K562 (cell line): Measurements from ENCODE around the gene ADAMTS6. TPM values are rescaled to one million over a fixed set of nuclear protein-coding genes. Genes with fewer than 3 reads are reported as not detected.

ENCODE experiments used
- ATAC-seq: fragments of 200-7000 bp; cut with Tn5 transposase; 3 replicates; pipeline ENCODE4 v1.9.1; 2020; ENCODE audit warnings: moderate library complexity
- BruUV-seq: library from RNA; stranded (reverse); fragments of 400-500 nt; replicated peaks from 2 replicates; lab custom pipeline; 2021; lab: Mats Ljungman, UMichigan
- CTCF ChIA-PET: fragments of 300-600 bp; formaldehyde crosslinking; extraction: SDS; loops from one replicate; lab custom pipeline; 2021; ENCODE audit warnings: low intra/inter-chr PET ratio; lab: Yijun Ruan, JAX
- POLR2A ChIA-PET: fragments of 300-600, 350-650 bp; sonication (Branson Sonifier 250); formaldehyde crosslinking; extraction: SDS; loops from one replicate; lab custom pipeline; 2021; ENCODE audit warnings: antibody characterized with exemption, inconsistent platforms; lab: Yijun Ruan, JAX
- DNase-seq, 4 experiments: peaks; one replicate each; pipeline versions ENCODE4 v3.0.0 to v3.0.0-alpha.2; 2011 to 2018; ENCODE audit warnings: low spot score in 3 of 4, mixed read lengths in 3 of 4; ENCODE audit errors: extremely low read depth in 1 of 4
- FAIRE-seq: peaks from 2 replicates; lab custom pipeline; 2011; peaks lifted over from hg19 to GRCh38; lab: Jason Lieb, UNC
- H2AFZ ChIP-seq: 2 replicates; pipeline ENCODE4 v1.6.0; 2011; ENCODE audit warnings: low read depth, low read length, control low read depth, inconsistent platforms
- H3K27ac ChIP-seq: fragments of 200-600 bp; 3 replicates; pipeline ENCODE4 v1.8.0; 2011; ENCODE audit warnings: low read depth, mild to moderate bottlenecking, control low read depth, inconsistent platforms, low read length, moderate library complexity, mixed read lengths; ENCODE audit errors: extremely low read depth
- H3K27me3 ChIP-seq, 2 experiments: fragments of 300-600 bp in 1 of 2; 2 replicates in 1 of 2; 3 replicates in 1 of 2; pipeline versions ENCODE4 v1.6.0 to v1.8.0; 2011; ENCODE audit warnings: inconsistent platforms in 2 of 2, low read length in 2 of 2, mild to moderate bottlenecking in 1 of 2, mixed read lengths in 1 of 2, moderate library complexity in 1 of 2; ENCODE audit not compliant: control insufficient read depth in 2 of 2, insufficient read depth in 2 of 2
- H3K36me3 ChIP-seq: fragments of 300-600 bp; 3 replicates; pipeline ENCODE4 v1.8.0; 2011; ENCODE audit warnings: mild to moderate bottlenecking, low read length, inconsistent platforms; ENCODE audit not compliant: control insufficient read depth, insufficient read depth
- H3K4me1 ChIP-seq, 2 experiments: fragments of 200-600 bp in 1 of 2; replicated peaks in 1 of 2; 2 replicates in 1 of 2; 3 replicates in 1 of 2; pipeline versions ENCODE4 v1.5.1 to v1.8.0; 2011; ENCODE audit warnings: inconsistent platforms in 2 of 2, low read length in 2 of 2, mild to moderate bottlenecking in 1 of 2, mixed read lengths in 1 of 2, moderate library complexity in 1 of 2; ENCODE audit not compliant: control insufficient read depth in 2 of 2, insufficient read depth in 2 of 2
- H3K4me2 ChIP-seq: 2 replicates; pipeline ENCODE4 v1.6.1; 2011; ENCODE audit warnings: low read length, control low read depth, inconsistent platforms, mixed read lengths; ENCODE audit not compliant: insufficient read depth
- H3K4me3 ChIP-seq: fragments of 200-600 bp; sonication (generic), shearing (Covaris generic); 2 replicates; pipeline ENCODE4 v1.5.1; 2016; ENCODE audit warnings: control low read depth, inconsistent platforms
- H3K79me2 ChIP-seq: fragments of 200-600 bp; 3 replicates; pipeline ENCODE4 v1.8.0; 2011; ENCODE audit warnings: low read length, inconsistent platforms; ENCODE audit not compliant: control insufficient read depth, insufficient read depth
- H3K9ac ChIP-seq, 2 experiments: 2 replicates each; pipeline versions ENCODE4 v1.6.0 to v1.6.1; 2011; ENCODE audit warnings: low read depth in 2 of 2, low read length in 2 of 2, control low read depth in 1 of 2, inconsistent platforms in 1 of 2, mild to moderate bottlenecking in 1 of 2, mixed read lengths in 1 of 2; ENCODE audit not compliant: insufficient read depth in 1 of 2
- H3K9me1 ChIP-seq: one replicate; pipeline ENCODE4 v1.6.0; 2011; ENCODE audit warnings: inconsistent platforms, mild to moderate bottlenecking, low read length, moderate library complexity; ENCODE audit not compliant: control insufficient read depth, insufficient read depth
- H3K9me3 ChIP-seq: replicated peaks from 2 replicates; pipeline ENCODE4 v1.5.1; 2011; ENCODE audit warnings: low read depth, low read length, inconsistent platforms; ENCODE audit not compliant: control insufficient read depth, insufficient read depth
- H4K20me1 ChIP-seq: replicated peaks from 2 replicates; pipeline ENCODE4 v1.6.1; 2011; ENCODE audit warnings: low read length, inconsistent platforms, mixed read lengths; ENCODE audit not compliant: control insufficient read depth, insufficient read depth
- CSDE1 ChIP-seq, 2 experiments: fragments of 450-650 bp; IDR thresholded peaks; 2 replicates each; pipeline ENCODE4 v1.6.1; 2016; ENCODE audit warnings: mild to moderate bottlenecking in 1 of 2
- EZH2 ChIP-seq: IDR thresholded peaks from 2 replicates; pipeline ENCODE4 v1.6.1; 2012; ENCODE audit warnings: low read depth, mild to moderate bottlenecking, inconsistent platforms, low read length, borderline replicate concordance
- GTF2F1 ChIP-seq: IDR thresholded peaks from 2 replicates; pipeline ENCODE4 v1.6.1; 2011; ENCODE audit warnings: low read depth, low read length, improper control_type of control experiment
- KHSRP ChIP-seq: fragments of 450-650 bp; IDR thresholded peaks from 2 replicates; pipeline ENCODE4 v1.6.1; 2017
- NBN ChIP-seq: fragments of 450-650 bp; IDR thresholded peaks from 2 replicates; pipeline ENCODE4 v1.6.1; 2016; ENCODE audit warnings: low read depth, mild to moderate bottlenecking
- NEUROD1 ChIP-seq: fragments of 150-350 bp; IDR thresholded peaks from 2 replicates; pipeline ENCODE4 v1.6.1; 2014; ENCODE audit warnings: borderline replicate concordance, low read length, low read depth; ENCODE audit not compliant: partially characterized antibody
- POLR2B ChIP-seq: fragments of 450-650 bp; IDR thresholded peaks from 2 replicates; pipeline ENCODE4 v1.6.1; 2018; ENCODE audit warnings: low read depth; ENCODE audit not compliant: partially characterized antibody
- POLR3G ChIP-seq: IDR thresholded peaks from 2 replicates; pipeline ENCODE4 v1.6.1; 2011; ENCODE audit not compliant: insufficient read length, insufficient replicate concordance; ENCODE audit errors: extremely low read depth
- STAT5A ChIP-seq: IDR thresholded peaks from 2 replicates; pipeline ENCODE4 v1.6.1; 2012; ENCODE audit warnings: low read length, inconsistent platforms, borderline replicate concordance
- XRCC4 ChIP-seq: IDR thresholded peaks from one replicate; pipeline ENCODE4 v1.6.1; 2011; ENCODE audit not compliant: insufficient read depth, insufficient read length; ENCODE audit errors: extremely low read depth
- WGBS: fragments of 100-300 bp; shearing (Covaris generic); methylation state at CpG from one replicate; pipeline ENCODE4 v1.1.6; 2016; ENCODE audit warnings: low coverage, mixed read lengths; ENCODE audit not compliant: insufficient coverage; ENCODE audit errors: missing lambda C conversion rate; 5-methylcytosine and 5-hydroxymethylcytosine counted together
- in situ Hi-C: fragments of 300-500 bp; cut with MboI; formaldehyde crosslinking; loops from 4 replicates; pipeline ENCODE4 v1.15.0; 2018; ENCODE audit warnings: inconsistent platforms, mixed read lengths
- intact Hi-C: fragments of 100-400 bp; cut with micrococcal nuclease; formaldehyde crosslinking; loops from 2 replicates; pipeline ENCODE4 v1.14.2; 2022
- polyA plus RNA-seq, 8 experiments: library from polyadenylated mRNA; depleted of rRNA in 4 of 8; stranded (reverse) in 5 of 8; unstranded in 3 of 8; fragments of >200 nt; fragmentation: Nextera tagmentation in 2 of 8; fragmentation: Illumina TruSeq in 1 of 8; extraction: Ambion mirVana in 2 of 8; extraction: Trizol in 1 of 8; gene quantifications; 2 replicates each; pipeline versions ENCODE4 v1.2.1 to v1.2.3, GENCODE V29; 2011 to 2014; ENCODE audit warnings: inconsistent platforms in 1 of 8, missing spikeins in 1 of 8
- total RNA-seq, 7 experiments: library from RNA; depleted of rRNA in 6 of 7; stranded (reverse); fragments of >200 nt in 6 of 7; fragmentation: Illumina TruSeq in 2 of 7; extraction: Trizol in 2 of 7; gene quantifications; 2 replicates each; pipeline versions ENCODE4 v1.2.1 to v1.2.3, GENCODE V29; 2011 to 2021; ENCODE audit warnings: low replicate concordance in 1 of 7

ADAMTS6 gene
- total and polyA plus RNA-seq, 9 of the 15 experiments (the other 6 are each of a cell fraction or from before 2014, with no cell fraction given), result 0.57 to 5.3 (median 1.5) TPM

DNA sequence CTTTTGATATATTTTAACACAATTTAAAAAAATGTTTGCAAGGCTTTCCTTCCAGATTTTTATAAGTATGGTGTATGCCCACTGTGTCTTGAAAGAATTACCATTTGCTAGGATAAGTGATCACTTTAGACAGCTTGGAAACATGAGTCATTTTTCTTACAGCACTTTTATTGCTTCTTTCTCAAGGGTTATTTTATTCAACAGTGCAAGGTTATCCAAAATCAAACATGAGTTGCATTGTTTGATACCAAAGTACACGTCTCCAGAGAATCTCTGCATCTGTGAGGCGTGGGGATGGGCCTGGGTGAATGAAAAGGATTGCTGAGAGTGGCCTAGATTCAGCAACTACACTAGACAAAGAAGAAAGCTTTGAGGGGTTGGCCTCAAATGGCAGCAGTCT lies 329.6 kb downstream of the ADAMTS6 start:
- in situ Hi-C loops, result no loop called here
- no peak overlapping the region for H3K4me3 ChIP-seq
- no peak overlapping the region for H3K4me2 ChIP-seq
- H3K9ac ChIP-seq, result no peak overlapping the region
- no peak overlapping the region for H2AFZ ChIP-seq
- POLR2A ChIA-PET, result no interaction called here
- H3K9me1 ChIP-seq, result no peaks in the 10 kb centered on the region
- 8% methylated on average over 2 of the region's 2 CpGs for WGBS
- H3K27me3 ChIP-seq, result no peaks in the 10 kb centered on the region
- no peaks in the 10 kb centered on the region for H3K36me3 ChIP-seq
- no peak for FAIRE-seq
- BruUV-seq, result no TSS peak
- H3K9me3 ChIP-seq, result no peaks in the 10 kb centered on the region
- no peaks in the 10 kb centered on the region for H3K79me2 ChIP-seq
- intact Hi-C loops, result no loop called here
- no peak for TF ChIP-seq NEUROD1
- TF ChIP-seq KHSRP, result no peak
- TF ChIP-seq CSDE1 (IDR thresholded peaks at IDR 0.05), result no peak
- no peak for TF ChIP-seq POLR2B
- no peak for TF ChIP-seq NBN
- TF ChIP-seq STAT5A, result no peak
- TF ChIP-seq POLR3G, result no peak
- TF ChIP-seq GTF2F1, result no peak
- no peak for TF ChIP-seq EZH2
- TF ChIP-seq XRCC4, result no peak
- TF ChIP-seq, all 486 proteins: peak for 0
- H4K20me1 ChIP-seq, result no peaks in the 10 kb centered on the region
- H3K4me1 ChIP-seq, result no peaks in the 10 kb centered on the region
- CTCF ChIA-PET, result no interaction called here
- ATAC-seq (no peak), DNase-seq (no peak)
- H3K27ac ChIP-seq, result no peak overlapping the region
